ENCODE data around the gene PSKH1. TPM values are rescaled to one million over a fixed set of nuclear protein-coding genes. Genes with fewer than 3 reads are reported as not detected.
A peak's percentile ranks its signal among the peaks of the same experiment; 100 is the strongest.
"Not testable (repeated sequence)": the region's sequence is repeated elsewhere in the genome, so short reads cannot be mapped to it uniquely, and the experiment has no call there.

PSKH1 gene
- total RNA-seq, 2 donors from 2014 or later = 15.4 to 20.1 TPM

DNA sequence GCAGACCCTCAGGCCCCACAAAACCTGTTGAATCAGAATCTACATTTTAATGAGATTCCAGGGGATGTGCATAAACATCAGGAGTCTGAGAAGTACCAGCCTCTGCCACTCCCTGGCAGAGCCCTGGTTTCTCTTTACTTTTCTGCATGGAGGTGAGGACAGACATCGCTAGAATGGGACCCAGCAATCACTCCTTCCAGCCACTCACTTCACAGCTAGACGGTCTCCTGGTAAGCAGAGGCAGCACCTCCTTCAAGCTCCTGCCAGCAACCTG, 22.4 kb downstream of the PSKH1 start:
- not testable (repeated sequence) for DNase-seq (ENCODE audit: low spot score); ATAC-seq; H3K27me3 Mint-ChIP-seq; H3K36me3 Mint-ChIP-seq; H3K4me3 Mint-ChIP-seq; H3K9me3 Mint-ChIP-seq; H3K27ac Mint-ChIP-seq
- H3K4me1 Mint-ChIP-seq (ENCODE audit: low read depth in 2 of 2) = peaks cover 12 to 23% of the 10 kb centered on the region in 2 donors

- DNase-seq (ENCODE audit: low spot score) (no peak), ATAC-seq (no peak)
- no peaks in the 10 kb centered on the region for H3K36me3 Mint-ChIP-seq
- peaks cover 12 to 26% of the 10 kb centered on the region in 2 donors for H3K4me1 Mint-ChIP-seq (ENCODE audit: low read depth in 2 of 2)
- H3K4me3 Mint-ChIP-seq = no peak overlapping the region
- H3K9me3 Mint-ChIP-seq = no peaks in the 10 kb centered on the region
- peak overlapping the region in 1 of 2 donors; percentile 7 for H3K27ac Mint-ChIP-seq
- no peaks in the 10 kb centered on the region for H3K27me3 Mint-ChIP-seq
Observed at GRCh38 chr16:67915831-67916723, 23.0 kb downstream of the PSKH1 start.

GRCh38 chr16:67917140-67917851, 24.2 kb downstream of the PSKH1 start:
- Mint-ChIP-seq H3K27ac (peak overlapping the region; percentile 31 to 78), H3K4me3 (no peak overlapping the region), H3K36me3 (no peaks in the 10 kb centered on the region), H3K9me3 (no peaks in the 10 kb centered on the region), H3K4me1 (ENCODE audit: low read depth in 2 of 2) (peaks cover 12 to 30% of the 10 kb centered on the region in 2 donors), H3K27me3 (no peaks in the 10 kb centered on the region)
- DNase-seq (ENCODE audit: low spot score) = no peak
- peak in 1 of 2 donors; percentile 1 for ATAC-seq

DNA sequence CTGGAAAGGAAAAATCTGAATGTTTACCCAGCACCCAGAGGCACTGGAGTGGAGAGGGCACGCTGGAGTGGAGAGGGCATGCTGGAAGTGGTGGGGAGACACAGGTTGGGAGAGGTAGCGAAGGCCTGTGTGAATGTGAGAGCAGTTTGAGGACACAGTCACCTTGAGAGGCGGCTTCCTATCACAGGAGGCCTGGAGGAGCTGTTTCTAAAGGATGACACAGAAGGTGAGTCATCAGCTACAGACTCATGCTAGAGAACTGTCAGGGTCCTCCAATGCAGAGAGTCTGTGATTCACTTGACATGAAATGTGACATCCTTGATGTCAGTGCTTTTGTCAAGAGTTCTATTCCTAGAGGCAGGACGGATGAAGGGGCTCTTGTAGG, 24.8 kb downstream of the PSKH1 start:
- Mint-ChIP-seq H3K9me3 (no peaks in the 10 kb centered on the region), H3K27ac (peak overlapping the region; percentile 31 to 78), H3K4me3 (no peak overlapping the region), H3K36me3 (no peaks in the 10 kb centered on the region), H3K4me1 (ENCODE audit: low read depth in 2 of 2) (peaks cover 12 to 32% of the 10 kb centered on the region in 2 donors), H3K27me3 (no peaks in the 10 kb centered on the region)
- DNase-seq (ENCODE audit: low spot score) (no peak), ATAC-seq (peak; percentile 80 to 94)

DNA sequence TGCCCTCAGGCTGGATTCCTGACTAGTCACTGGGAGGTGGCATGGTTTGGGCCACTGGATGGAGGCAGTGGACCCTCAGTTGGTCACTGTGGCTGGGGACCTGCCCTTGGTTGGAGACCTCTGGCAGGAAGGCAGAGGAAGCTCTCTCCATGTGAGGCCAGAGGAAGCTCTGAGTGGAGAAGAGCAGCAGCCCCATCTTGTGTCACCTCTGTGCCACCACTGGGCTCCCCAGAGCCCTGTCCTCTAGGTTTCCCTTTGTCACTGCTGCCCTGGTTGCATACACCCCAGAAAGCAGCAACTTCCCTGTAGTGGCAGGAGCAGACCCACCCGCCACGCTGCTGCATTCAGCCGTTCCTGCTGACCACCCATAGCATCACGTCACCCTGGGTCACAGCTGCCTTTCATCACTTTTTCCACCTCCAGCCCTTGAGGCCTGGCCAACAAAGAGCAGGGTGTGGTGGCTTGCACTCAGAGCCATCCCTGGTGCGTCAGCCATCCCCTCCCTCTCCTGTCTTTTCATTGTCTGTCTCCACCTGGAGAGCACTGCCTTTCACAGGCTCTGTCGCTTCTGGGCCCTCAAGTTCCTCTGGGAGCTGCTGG, 26.7 kb downstream of the PSKH1 start:
- H3K27me3 Mint-ChIP-seq = no peaks in the 10 kb centered on the region
- H3K36me3 Mint-ChIP-seq = no peaks in the 10 kb centered on the region
- peaks cover 12 to 31% of the 10 kb centered on the region in 2 donors for H3K4me1 Mint-ChIP-seq (ENCODE audit: low read depth in 2 of 2)
- ATAC-seq (no peak), DNase-seq (ENCODE audit: low spot score) (no peak)
- H3K9me3 Mint-ChIP-seq = no peaks in the 10 kb centered on the region
- peak overlapping the region in 1 of 2 donors; percentile 39 for H3K27ac Mint-ChIP-seq
- H3K4me3 Mint-ChIP-seq = no peak overlapping the region

DNA sequence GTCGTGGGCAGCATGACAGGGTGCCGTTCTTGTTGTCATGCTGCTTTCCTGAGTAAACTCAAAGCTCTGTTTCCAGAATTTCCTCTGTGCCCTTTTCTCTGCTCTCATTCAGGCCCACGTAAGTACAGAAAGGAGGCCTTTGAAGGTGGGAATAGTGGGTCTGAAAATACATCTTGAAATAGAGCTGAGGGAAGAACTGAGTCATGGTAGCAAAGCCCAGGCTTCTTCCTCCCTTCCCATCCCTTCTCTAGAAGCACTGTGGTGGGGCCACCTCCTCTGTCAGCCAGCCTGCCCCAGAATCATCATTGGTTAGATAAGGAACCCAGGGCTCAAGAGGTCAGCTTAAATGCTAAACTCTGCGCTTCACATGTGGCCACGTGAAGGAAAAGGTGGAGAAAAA, 29.2 kb downstream of the PSKH1 start:
- Mint-ChIP-seq H3K9me3 (no peaks in the 10 kb centered on the region), H3K27ac (no peak overlapping the region), H3K27me3 (no peaks in the 10 kb centered on the region), H3K36me3 (no peaks in the 10 kb centered on the region), H3K4me3 (no peak overlapping the region), H3K4me1 (ENCODE audit: low read depth in 2 of 2) (peaks cover 10 to 18% of the 10 kb centered on the region in 2 donors)
- no peak for ATAC-seq
- DNase-seq (ENCODE audit: low spot score) = no peak

DNA sequence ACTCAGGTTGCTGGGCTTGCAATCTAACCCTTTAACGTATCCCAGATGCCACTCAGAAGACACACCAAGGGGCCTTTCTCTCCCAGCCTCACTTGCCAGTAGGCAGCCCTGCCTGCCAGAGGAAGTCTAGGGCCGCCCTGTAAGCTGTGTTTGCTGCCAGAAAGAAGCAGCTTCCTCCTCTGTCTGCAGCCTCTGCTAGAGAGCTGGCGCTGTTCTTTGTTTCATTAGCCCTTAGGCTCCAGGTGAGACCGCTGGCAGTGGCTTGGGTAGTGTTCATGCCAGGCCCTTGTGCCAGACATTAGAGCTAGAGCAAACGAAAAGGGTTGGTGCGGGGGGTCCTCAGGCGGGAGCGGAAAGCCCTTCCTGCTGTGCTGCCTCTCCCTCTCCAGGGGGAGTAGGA, 29.7 kb downstream of the PSKH1 start:
- H3K4me1 Mint-ChIP-seq (ENCODE audit: low read depth in 2 of 2) = peaks cover 5 to 13% of the 10 kb centered on the region in 2 donors
- no peaks in the 10 kb centered on the region for H3K36me3 Mint-ChIP-seq
- peak overlapping the region in 1 of 2 donors; percentile 23 for H3K27ac Mint-ChIP-seq
- no peaks in the 10 kb centered on the region for H3K27me3 Mint-ChIP-seq
- ATAC-seq (no peak), DNase-seq (ENCODE audit: low spot score) (no peak)
- no peaks in the 10 kb centered on the region for H3K9me3 Mint-ChIP-seq
- H3K4me3 Mint-ChIP-seq = no peak overlapping the region

GRCh38 chr16:67923414-67924116, 30.5 kb downstream of the PSKH1 start:
- H3K4me3 Mint-ChIP-seq = no peak overlapping the region
- no peaks in the 10 kb centered on the region for H3K9me3 Mint-ChIP-seq
- no peaks in the 10 kb centered on the region for H3K36me3 Mint-ChIP-seq
- H3K27me3 Mint-ChIP-seq = no peaks in the 10 kb centered on the region
- ATAC-seq = no peak
- no peak for DNase-seq (ENCODE audit: low spot score)
- peak overlapping the region in 1 of 2 donors; percentile 23 for H3K27ac Mint-ChIP-seq
- peaks cover 0 to 12% of the 10 kb centered on the region in 2 donors for H3K4me1 Mint-ChIP-seq (ENCODE audit: low read depth in 2 of 2)

DNA sequence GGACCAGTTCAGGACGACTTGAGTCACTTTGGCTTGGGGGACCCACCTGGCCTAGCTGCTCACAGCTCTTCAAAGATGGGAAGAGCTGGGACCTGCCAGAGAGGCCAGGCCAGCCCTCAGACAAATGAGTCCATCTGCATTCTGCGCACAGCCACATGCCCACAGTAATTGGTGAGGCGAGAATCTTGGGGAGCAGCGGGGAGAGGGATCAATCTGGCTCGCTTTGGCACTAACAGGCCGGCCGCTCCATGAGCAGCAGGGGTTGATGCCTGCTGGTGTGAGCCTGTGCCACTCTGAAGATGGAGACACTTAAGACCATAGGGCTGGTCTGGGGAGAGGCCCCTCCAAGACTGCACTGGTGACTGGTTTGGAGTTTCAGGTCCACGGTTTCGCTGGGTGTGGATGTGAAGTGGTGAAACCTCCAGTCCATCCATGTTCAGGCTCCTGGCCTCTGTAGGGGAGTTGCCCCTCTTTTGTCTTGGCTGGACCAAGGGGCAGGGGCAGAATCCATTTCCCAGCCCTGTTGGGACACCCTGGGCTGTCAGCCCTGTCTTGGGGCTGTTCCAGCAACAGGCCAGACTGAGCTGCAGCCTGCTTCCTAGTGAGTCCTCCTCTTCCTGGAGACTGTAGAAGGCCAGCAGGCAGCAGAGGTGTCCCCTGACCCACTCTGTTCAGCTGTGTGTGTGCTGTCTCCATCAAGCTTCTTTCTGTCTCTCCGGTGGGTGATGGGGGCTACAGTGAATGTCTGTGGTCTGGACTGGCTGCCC, 31.3 kb downstream of the PSKH1 start:
- peak in 1 of 2 donors; percentile 3 for ATAC-seq
- Mint-ChIP-seq H3K4me1 (ENCODE audit: low read depth in 2 of 2) (peaks cover 0 to 12% of the 10 kb centered on the region in 2 donors), H3K36me3 (no peaks in the 10 kb centered on the region), H3K4me3 (no peak overlapping the region), H3K9me3 (no peaks in the 10 kb centered on the region), H3K27me3 (no peaks in the 10 kb centered on the region), H3K27ac (no peak overlapping the region)
- no peak for DNase-seq (ENCODE audit: low spot score)

GRCh38 chr16:67926181-67926750, 33.2 kb downstream of the PSKH1 start:
- H3K4me1 Mint-ChIP-seq (ENCODE audit: low read depth in 2 of 2) = peaks cover 0 to 12% of the 10 kb centered on the region in 2 donors
- H3K9me3 Mint-ChIP-seq = no peaks in the 10 kb centered on the region
- H3K4me3 Mint-ChIP-seq = no peak overlapping the region
- ATAC-seq (no peak), DNase-seq (ENCODE audit: low spot score) (no peak)
- H3K36me3 Mint-ChIP-seq = no peaks in the 10 kb centered on the region
- peak overlapping the region in 1 of 2 donors; percentile 39 for H3K27ac Mint-ChIP-seq
- no peaks in the 10 kb centered on the region for H3K27me3 Mint-ChIP-seq

DNA sequence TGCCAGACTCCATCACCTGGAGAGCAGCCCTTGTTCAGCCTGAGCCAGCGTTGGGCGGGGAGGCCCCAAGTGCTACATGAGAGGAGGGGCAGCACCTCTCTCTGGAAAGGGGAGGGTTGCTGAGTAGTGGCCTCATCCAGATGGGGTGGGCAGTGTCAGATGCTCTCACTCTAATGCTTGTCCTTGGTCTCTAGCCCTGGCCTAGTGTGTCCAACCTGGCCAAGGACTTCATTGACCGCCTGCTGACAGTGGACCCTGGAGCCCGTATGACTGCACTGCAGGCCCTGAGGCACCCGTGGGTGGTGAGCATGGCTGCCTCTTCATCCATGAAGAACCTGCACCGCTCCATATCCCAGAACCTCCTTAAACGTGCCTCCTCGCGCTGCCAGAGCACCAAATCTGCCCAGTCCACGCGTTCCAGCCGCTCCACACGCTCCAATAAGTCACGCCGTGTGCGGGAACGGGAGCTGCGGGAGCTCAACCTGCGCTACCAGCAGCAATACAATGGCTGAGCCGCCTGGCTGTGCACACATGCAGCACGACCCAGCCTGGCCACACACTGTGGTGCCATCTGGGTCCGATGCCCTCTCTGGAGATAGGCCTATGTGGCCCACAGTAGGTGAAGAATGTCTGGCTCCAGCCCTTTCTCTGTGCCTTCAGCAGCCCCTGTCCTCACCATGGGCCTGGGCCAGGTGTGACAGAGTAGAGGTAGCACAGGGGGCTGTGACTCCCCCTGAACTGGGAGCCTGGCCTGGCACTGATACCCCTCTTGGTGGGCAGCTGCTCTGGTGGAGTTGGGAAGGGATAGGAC, 34.3 kb downstream of the PSKH1 start:
- Mint-ChIP-seq H3K27me3 (no peaks in the 10 kb centered on the region), H3K4me1 (ENCODE audit: low read depth in 2 of 2) (peaks cover 0 to 10% of the 10 kb centered on the region in 2 donors), H3K36me3 (no peaks in the 10 kb centered on the region), H3K9me3 (no peaks in the 10 kb centered on the region), H3K4me3 (no peak overlapping the region), H3K27ac (no peak overlapping the region)
- DNase-seq (ENCODE audit: low spot score) (no peak), ATAC-seq (no peak)

GRCh38 chr16:67928147-67928546, 35.1 kb downstream of the PSKH1 start:
- ATAC-seq (no peak), DNase-seq (ENCODE audit: low spot score) (no peak)
- no peaks in the 10 kb centered on the region for H3K9me3 Mint-ChIP-seq
- no peaks in the 10 kb centered on the region for H3K27me3 Mint-ChIP-seq
- no peak overlapping the region for H3K27ac Mint-ChIP-seq
- H3K4me3 Mint-ChIP-seq = no peak overlapping the region
- no peaks in the 10 kb centered on the region for H3K36me3 Mint-ChIP-seq
- H3K4me1 Mint-ChIP-seq (ENCODE audit: low read depth in 2 of 2) = peaks cover 0 to 9% of the 10 kb centered on the region in 2 donors

Measured in natural killer cell treated with Interleukin-12 subunit alpha and Interleukin-12 subunit beta and Interleukin-15 and Interleukin-18, amount 100 ng/mL, for 72 hours (primary cell).